GM18868 (cell line): Measurements from ENCODE around the gene MRPS11.
"Not testable (repeated sequence)": the region's sequence is repeated elsewhere in the genome, so short reads cannot be mapped to it uniquely, and the experiment has no call there.

Source experiments
- ATAC-seq: cut with Tn5 transposase; IDR thresholded peaks from one replicate; pipeline ENCODE4 v1.9.1; 2021; ENCODE audit warnings: mild to moderate bottlenecking, moderate library complexity; ENCODE audit not compliant: unreplicated experiment

The MRPS11 gene

DNA sequence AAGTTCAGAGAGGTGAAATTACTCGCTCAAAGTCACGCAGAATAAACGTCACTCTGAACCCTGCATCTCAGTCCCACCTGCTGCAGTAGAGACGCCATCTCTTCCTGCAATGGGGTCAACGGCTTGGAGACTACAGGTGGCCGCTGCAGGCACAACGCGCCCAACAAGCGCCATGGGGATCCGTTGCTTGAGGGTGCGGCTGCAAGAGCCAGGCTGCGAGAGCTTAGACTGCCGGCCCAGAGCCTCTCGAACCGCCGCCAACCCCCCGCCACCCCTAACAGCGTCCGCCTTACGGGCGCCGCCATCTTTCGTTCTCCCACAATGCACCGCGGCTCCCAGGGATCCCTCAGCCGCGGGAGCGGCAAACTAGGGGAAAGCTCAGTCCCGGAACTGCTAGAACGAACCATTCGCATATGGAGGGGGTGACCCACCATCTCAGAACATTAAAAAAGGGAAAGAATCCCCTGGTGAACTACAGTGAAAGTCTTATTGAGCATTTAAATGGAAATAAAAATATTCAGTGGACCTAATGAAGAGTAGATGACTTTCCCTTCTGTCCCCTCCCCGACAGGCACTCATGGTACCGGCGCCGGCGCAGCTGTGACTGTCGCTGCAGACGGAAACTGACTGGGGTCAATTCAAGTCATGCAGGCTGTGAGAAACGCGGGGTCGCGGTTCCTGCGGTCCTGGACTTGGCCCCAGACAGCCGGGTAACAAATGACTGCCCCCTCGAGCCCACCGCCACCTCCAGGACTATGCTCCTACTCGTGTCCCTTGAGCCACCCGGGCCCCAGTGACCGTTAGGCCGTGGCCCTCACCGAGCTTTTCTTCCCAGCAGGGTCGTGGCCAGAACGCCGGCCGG is at the start of gene MRPS11, which contains the start of gene MRPL46:
Gene MRPS11 (plus strand): TSS at position 636 of the 862 bp plus-strand sequence. CDS start 10 bp downstream, at position 646.
Gene MRPL46 (minus strand): TSS at position 316 of the 862 bp plus-strand sequence. CDS start 11 bp downstream, at position 305.
- peak; percentile 86 for ATAC-seq

DNA sequence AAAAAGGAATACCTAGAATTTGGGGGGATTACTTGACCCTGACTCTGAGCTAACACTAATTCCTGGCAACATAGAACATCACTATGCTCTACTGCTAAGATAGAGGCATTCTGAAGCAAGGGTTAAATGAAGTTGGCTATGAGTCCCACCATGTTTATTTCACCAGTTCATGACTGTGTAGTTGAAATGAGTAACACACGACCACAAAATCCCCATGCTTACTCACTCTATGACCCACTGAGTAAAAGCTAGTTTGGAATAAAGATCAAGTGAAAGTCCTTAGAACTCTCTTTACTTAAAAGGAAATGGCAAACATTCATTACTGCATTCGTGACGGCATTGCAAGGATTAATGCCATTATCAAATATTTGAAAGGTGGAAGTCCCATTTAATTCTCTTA is 47.7 kb upstream of the MRPS11 start:
- ATAC-seq = peak; percentile 73

DNA sequence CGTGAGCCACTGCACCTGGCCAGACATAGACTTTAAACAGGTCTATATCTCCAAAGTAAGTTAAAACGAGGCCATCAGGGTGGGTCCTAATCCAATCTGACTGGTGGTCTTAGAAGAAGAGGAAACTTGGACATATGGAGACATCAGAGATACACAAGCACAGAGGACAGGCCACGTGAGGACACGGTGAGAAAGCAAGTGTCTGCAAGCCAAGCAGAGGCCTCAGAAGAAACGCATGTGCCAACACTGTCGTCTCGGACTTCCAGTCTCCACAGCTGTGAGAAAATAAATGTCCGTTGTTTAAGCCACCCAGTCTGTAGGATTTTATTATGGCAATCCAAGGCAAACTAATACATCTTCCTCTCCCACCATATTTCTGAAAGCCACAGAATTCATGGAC is 44.2 kb upstream of the MRPS11 start:
- ATAC-seq = no peak

DNA sequence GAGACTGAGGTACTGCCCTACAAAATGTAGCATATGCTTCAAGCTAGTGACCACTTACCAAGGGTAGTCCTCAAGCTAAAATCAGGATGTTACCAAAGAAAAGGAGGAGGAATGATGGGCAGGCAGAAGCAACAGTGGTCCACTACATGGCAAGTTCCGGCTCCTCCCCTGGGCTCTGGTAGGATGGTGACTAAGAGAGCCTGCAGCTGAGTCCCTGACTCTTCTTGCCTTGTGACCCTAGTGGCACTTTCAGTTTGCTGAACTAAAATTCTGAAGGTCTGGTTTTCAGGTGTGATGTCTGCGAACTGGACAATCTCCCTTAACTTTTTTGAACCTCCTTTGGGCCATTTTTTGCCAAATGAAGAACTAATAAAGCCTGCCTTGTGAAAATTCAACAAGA is 41.2 kb upstream of the MRPS11 start:
- ATAC-seq = no peak

DNA sequence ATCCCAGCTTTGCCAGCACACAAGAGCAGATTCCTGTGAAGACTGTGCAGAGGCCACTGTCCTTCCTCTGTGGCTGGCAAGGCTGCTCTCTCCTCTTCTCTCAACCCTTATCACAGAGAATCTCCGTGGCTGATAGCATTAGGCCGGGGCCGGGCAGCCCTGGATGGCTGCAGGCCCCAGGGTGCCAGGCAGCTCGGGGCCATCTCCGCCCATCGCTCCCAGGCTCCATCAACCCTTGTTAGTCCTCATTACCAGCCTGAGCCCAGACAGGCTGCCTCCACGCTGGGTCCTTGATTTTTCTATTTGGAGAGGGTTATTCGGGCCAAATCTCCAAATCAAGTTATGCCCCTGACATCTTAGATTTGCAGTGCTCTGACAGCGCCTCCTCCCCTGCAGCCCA is 39.5 kb upstream of the MRPS11 start:
- no peak for ATAC-seq

DNA sequence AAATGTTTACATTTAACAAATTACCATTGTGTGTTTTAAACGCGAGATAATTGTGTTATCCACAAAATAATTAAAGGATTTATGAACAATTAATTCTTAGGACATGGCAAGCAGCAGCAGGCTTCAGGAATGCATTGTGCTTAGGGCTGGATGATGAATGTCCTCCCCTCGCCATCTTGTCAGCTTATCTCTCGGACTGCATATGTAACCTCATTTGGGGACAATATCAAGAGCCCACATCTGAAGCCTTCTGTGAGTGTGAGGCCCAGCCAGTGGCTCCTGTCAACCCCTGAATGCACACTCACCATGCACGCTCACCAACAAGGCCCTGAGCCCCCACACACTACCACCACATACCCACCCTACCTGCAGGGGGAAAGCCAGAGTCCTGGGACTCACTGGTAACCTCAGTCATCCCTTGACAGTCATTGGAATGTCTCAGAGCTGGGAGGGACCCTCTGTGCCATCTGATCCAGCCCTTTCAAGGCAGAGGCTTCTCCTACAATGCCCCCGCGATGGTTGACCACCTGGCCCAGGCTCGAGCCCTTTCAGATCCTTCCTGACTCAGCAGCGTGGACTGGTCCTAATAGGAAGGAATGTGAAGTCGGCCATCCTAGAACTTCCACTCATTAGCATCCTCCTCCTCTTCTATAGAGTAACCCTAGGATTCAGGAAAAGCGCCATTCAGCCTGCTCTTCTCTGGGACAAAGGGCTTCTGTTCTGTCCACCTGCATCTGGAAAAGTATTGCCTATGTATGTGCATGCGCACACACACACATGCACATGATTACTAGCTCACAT is 38.5 kb upstream of the MRPS11 start:
- ATAC-seq = no peak

DNA sequence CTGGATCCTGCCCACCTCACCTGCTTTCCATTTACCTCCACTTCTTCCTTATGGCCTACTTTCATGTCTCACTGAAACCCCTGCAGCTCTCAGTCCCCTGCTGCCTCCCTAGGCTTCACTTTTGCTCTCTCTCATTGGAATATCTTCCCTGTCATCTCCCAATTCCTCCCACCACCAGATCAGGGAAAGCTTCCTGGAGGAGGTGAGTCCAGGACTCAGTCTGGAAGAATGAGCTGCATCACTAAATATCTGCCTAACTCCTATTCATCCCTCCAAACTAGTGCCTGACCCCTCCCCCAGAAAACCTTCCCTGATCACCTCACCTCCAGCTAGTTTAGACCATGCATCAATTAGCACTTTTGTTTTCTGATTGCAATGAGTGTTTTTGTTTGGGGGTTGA is 37.5 kb upstream of the MRPS11 start:
- no peak for ATAC-seq

DNA sequence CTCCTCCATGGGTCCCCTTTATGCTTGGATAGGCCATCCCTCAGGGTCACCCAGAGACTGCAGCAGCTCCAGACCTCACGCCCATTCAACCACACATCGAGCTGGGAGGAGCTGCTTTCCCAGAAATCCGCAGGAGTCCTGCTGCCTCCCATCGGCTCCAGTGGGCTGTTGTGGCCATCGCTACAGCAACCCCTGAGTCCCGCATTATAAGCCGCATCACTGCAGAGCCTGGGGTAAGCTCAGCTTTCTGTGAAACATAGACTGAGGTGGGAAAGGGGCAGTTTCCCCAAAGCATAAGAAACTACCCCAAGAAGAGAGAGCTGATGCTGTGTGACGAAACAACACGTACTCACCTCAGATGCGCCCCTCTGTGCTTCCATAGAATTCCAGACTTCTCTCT is 36.1 kb upstream of the MRPS11 start:
- ATAC-seq = no peak

DNA sequence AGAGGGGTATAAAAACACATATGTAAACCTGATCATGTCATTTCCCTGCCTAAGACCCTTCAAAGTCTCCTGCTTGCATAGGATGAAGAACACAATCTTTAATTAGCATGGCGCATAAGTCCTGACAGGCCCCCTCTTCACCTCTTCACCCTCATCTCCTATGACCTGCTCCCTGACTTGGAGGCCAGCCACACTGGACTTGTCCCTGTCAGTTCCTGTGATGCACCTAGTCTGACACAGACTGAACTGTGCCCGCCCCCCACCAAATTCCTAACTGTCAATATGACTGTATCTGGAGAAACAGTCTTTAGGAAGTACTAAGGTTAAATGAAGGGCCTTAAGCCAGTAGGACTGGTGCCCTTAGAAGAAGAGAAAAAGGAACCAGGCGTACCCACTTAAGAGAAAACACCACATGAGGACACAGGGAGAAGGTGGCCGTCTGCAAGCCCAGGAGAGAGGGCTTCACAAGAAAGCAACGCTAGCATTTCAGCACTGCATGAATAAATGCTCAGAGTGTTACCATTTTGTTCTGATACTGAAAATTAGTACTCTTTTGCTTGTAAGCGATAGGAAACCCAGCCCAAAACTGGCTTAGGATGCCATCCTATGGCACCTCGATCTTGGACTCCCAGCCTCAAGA is 34.3 kb upstream of the MRPS11 start:
- ATAC-seq = no peak

DNA sequence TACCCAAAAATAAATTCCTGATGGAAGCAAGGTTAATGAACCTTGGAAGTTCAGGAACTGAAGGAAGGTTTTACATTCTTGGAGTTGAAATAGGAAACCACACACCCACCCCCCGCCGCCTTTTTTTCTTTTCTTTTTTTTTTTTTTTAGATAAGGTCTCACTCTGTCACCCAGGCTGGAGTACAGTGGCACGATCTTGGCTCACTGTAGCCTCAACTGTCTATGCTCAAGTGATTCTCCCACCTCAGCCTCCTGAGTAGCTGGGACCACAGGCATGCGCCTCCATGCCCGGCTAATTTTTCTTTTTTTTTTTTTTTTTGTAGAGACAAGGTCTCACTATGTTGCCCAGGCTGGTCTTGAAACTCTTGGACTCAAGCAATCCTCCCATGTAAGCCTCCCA is 33.4 kb upstream of the MRPS11 start:
- not testable (repeated sequence) for ATAC-seq

DNA sequence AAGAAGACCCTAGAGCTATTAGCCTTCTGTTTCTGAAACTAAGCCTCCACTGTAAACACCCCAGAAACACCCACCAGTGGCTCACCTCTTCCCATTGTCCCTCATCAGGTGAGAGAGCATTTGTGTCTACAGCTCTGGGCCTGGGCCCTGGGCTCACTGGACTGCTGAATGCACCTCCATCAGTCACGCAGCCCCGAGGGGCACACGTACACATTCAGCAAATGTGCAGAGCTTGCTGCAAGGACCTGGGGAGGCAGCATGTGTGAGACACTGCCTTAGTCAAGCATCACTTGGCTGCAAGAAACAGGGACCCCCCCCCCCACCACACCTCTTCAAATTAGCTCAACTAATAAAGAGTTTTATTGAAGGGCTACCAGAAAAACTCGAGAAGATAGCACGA is 29.3 kb upstream of the MRPS11 start:
- ATAC-seq = no peak

DNA sequence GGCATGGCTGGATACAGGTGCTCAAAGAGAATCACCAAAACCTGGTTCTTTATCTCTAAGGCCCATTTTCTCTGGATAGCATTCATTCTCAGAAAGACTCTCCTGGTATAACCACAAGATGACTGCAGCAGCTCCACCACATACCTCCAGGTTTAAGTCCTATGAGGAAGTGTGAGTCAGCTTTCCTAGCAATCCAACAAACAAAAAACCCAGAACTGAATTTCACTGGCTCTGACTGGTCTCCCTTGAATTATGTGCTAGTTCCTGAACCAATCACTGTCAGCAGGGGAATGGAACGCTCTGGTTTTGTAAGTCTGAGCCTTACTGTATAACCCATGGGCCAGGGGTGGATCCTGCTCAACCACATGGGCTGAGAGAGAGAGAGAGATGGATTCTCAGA is 27.5 kb upstream of the MRPS11 start:
- ATAC-seq = no peak

DNA sequence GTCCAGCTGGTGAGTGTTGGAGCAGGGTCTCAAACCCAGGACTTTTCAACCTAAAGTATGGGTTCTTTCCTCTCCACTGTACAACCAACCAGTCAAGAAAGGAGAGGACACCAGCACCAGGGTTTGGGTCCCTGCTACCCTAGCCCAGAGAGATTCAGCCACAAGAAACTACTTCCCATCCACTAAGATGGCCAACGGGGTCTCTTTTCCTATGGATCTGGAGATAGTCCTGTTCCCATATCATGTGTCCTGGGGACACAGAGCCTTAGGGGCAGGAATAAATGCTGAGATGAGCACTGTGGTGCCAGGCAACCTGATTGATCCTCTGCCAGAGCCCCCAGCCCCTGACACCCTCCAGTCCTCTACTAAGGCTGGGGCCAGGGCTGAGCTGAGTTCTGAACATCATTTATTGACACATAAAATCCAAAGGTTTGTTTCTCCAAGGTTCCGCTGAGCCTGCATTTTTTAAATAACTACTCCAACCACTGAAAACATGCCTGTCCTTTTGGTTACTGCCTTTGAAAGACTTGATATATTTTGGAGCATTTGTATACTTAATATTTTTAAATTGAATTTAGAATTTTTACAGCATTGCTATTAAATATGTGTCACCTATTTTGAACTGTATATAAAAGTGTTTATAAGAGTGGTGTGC is 26.3 kb upstream of the MRPS11 start:
- no peak for ATAC-seq

DNA sequence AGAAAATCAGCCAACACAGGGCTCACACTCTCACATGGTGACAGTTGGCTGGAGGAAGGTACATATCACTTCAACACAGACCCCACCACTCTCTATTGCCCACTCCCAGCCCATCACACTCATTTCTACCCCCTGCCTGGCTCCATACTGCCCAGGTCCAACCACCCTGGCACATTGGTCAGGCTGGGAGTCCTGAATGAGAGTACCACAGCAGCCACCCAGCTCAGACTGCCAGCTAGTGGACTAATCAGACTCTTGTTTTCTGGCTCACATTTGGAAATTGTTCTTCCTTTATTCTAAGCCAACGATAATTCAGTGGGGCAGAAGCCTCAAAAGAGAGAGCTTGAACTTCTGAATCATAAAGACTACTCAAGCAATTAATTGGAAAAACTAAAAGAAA is 20.3 kb upstream of the MRPS11 start:
- no peak for ATAC-seq

DNA sequence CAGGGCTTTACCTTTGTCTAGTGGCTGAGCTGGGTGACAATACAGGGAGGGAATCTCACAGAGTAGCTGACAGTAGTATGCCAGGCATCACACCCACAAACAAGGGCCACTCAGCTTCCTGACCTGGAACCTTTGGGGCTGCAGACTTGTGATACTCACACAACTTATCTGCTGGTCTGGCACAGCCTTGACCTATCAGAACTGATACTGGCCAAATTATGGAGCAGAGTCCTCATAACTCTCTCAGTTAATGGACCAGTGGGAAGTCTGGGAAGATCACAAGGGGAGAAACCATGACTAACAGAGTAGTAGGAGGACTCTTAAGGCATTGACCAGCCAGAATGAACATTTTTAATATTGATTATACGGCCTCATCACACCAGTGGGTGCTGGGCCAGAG is 19.8 kb upstream of the MRPS11 start:
- ATAC-seq = no peak

DNA sequence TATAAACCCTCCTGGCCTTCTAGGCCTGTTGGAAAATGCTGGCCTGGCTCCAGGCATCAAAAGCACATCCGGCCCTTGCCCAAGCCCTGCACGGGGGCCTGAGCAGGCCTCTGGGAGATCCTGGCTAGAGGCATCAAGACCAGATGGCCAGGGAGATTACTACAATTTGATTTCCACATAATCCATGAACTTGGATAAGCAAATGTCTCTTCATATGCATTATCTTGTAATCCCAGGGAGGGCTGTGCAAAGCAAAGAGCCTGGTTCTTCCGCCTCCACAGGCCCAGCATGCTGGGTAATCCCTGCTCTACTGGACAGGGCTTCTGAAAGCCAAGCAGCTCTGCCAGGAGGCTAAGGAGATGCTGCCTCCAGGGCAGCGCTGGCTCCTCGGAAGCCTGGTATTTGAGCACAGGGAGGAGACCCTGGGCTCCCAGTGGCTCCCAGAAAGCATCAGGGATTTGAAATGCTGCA is 18.5 kb upstream of the MRPS11 start:
- no peak for ATAC-seq

DNA sequence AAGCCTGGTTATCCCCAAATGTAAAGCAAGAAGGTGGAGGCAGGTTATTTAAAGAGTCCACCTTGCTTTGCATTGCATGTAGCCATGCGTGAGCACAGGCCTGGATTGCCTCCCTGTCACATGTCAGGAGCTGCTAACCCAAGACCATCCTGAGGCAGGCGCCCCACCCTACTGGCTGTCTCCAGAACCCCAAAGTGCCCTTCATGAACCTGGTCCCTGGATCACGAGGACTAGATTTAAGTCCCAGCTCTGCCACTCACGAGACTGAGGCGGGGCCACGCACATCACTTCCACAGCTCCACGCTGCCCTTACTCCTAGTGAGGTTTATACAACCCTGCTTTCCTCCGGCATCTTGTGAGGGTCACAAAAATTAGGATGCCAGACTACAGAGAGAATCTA is 17.9 kb upstream of the MRPS11 start:
- ATAC-seq = no peak

DNA sequence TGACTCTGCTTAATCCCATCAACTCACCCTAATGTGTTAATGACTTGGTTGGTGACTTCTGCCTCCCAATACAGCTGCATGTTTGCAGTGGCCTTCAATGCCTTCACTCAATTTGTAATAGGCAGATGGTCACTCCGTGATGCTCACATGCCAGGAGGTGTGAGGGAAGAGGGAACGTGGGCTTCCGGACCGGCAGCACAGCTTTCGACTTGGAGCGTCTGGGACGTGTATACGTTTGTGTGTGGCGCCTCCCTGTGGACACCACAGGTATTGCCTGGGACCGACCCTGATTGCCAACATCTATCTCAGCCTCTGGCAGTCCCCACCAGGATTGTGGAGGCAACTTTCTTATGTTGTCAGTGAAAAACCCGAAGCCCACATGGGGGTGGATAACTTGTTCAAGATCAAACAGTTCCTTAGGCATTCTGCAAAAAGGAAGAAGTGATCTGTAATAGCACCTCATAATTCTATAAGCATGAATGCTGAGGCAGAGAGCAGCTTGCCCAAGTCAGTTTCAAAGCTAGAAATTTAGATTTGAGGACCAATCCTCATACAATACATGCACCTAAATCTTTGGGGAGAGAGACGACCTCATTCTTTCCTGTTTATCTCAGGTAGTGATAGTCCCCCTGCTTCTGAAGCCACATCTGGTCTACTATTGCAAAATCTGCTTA is 17.2 kb upstream of the MRPS11 start:
- no peak for ATAC-seq

DNA sequence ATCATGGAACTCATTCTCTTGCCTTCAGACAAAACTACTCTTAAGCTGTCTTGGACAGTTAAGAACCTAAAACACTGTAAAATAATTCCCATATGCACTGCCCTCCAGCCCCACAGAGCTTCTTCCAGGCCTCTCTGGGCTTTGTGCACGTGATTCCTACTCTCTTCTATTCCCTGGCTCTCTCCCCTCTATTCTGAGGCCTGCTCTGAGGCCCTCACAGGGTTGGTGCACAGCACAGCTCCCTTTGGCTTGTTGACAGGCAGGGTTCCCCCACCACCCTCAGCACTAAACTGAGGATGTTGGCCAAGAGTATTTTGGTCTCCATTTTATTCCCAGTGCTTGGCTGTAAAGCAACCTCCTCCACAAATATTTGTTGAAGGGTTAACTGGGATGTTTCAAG is 13.9 kb upstream of the MRPS11 start:
- ATAC-seq = no peak

DNA sequence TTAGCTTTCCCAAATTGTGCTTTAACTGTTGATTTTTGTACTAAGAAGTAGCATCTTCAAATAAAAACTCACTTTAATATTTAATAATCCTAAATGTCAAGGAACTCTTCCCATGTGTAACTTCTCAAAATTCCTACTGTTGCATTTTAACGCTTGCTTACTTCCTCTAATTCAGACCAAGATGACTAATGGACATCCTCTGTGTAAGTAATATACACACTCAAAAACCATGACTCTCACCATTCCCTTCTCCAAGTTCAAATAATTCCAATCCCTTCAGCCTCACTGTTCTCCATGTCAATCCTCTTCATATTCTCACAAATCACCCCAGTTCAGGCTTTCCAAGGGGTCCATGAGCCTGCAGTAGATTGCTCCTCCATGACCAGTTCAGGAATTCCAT is 13.3 kb upstream of the MRPS11 start:
- ATAC-seq = no peak
